Esophagus muscularis mucosa (tissue), 4 donors: ENCODE results near the gene LRRC27. TPM values are rescaled to one million over a fixed set of nuclear protein-coding genes. Genes with fewer than 3 reads are reported as not detected.
"Not testable (repeated sequence)": the region's sequence is repeated elsewhere in the genome, so short reads cannot be mapped to it uniquely, and the experiment has no call there.

ENCODE experiments used
- DNase-seq: peaks from one replicate; pipeline ENCODE4 v3.0.0-alpha.2; 2017; ENCODE audit errors: extremely low spot score
- H3K27ac ChIP-seq, 4 donors: fragments of 200-600 bp; sonication (generic); replicated peaks in 1 of 4; 1 replicate in 3 of 4; 2 replicates in 1 of 4; pipeline ENCODE4 v1.5.1; 2016 to 2019; ENCODE audit warnings: mild to moderate bottlenecking in 1 of 4
- H3K27me3 ChIP-seq, 4 donors: fragments of 200-600 bp; sonication (generic); one replicate each; pipeline versions ENCODE4 v1.5.1 to v1.6.0; 2016 to 2019
- H3K36me3 ChIP-seq, 4 donors: fragments of 200-600 bp; sonication (generic); one replicate each; pipeline ENCODE4 v1.5.1; 2016 to 2019
- H3K4me1 ChIP-seq, 4 donors: fragments of 200-600 bp; sonication (generic); one replicate each; pipeline ENCODE4 v1.5.1; 2016 to 2019
- H3K4me3 ChIP-seq, 4 donors: fragments of 200-600 bp; sonication (generic); 1 replicate in 2 of 4; 2 replicates in 2 of 4; pipeline ENCODE4 v1.5.1; 2016 to 2019; ENCODE audit warnings: mild to moderate bottlenecking in 4 of 4, moderate library complexity in 1 of 4
- H3K9me3 ChIP-seq, 4 donors: fragments of 200-600 bp; sonication (generic); 1 replicate in 3 of 4; 2 replicates in 1 of 4; pipeline ENCODE4 v1.5.1; 2016 to 2019
- CTCF ChIP-seq, 3 experiments: fragments of 200-600 bp in 2 of 3; fragments of 450-650 bp in 1 of 3; sonication (generic) in 2 of 3; IDR thresholded peaks; one replicate each; pipeline ENCODE4 v1.5.1; 2017 to 2019; ENCODE audit warnings: antibody characterized with exemption in 3 of 3, mild to moderate bottlenecking in 2 of 3, moderate library complexity in 1 of 3
- EP300 ChIP-seq: sonication (generic); formaldehyde crosslinking; IDR thresholded peaks from one replicate; pipeline ENCODE4 v1.6.1; 2017; ENCODE audit warnings: antibody characterized with exemption
- POLR2A ChIP-seq: fragments of 450-650 bp; IDR thresholded peaks from one replicate; pipeline ENCODE4 v1.6.1; 2017; ENCODE audit warnings: antibody characterized with exemption, moderate library complexity, mild to moderate bottlenecking, low read depth
- POLR2AphosphoS5 ChIP-seq, 2 donors: sonication (generic); formaldehyde crosslinking; IDR thresholded peaks; one replicate each; pipeline ENCODE4 v1.6.1; 2017; ENCODE audit warnings: antibody characterized with exemption in 2 of 2
- WGBS: methylation state at CpG from one replicate; pipeline ENCODE4 v1.1.5; 2018; 5-methylcytosine and 5-hydroxymethylcytosine counted together
- intact Hi-C: fragments of 100-400 bp; cut with DNase I; formaldehyde crosslinking; loops from one replicate; pipeline ENCODE4 v1.15.1; 2023
- total RNA-seq, 4 donors: library from RNA; depleted of rRNA; stranded (reverse); fragments of >200 nt; gene quantifications; one replicate each; pipeline versions ENCODE4 v1.1.0 to v1.2.1, GENCODE V29; 2016

The LRRC27 gene
- total RNA-seq, 4 donors from 2014 or later, result 5.8 to 19.1 (median 9.5) TPM

GRCh38 chr10:132293813-132294520, 38.0 kb upstream of the LRRC27 start:
- no peak overlapping the region for H3K4me3 ChIP-seq
- H3K4me1 ChIP-seq, result peaks cover 0 to 17% (median 15%) of the 10 kb centered on the region in 4 donors
- DNase-seq, result no peak
- no peaks in the 10 kb centered on the region for H3K27me3 ChIP-seq
- TF ChIP-seq POLR2AphosphoS5 (IDR thresholded peaks at IDR 0.05) (no peak), EP300 (no peak), CTCF (IDR thresholded peaks at IDR 0.05) (no peak), POLR2A (no peak)
- H3K27ac ChIP-seq, result peak overlapping the region in 2 of 4 donors; percentile 44 to 67
- H3K36me3 ChIP-seq, result no peaks in the 10 kb centered on the region
- 80% methylated on average over 25 of the region's 25 CpGs for WGBS
- intact Hi-C loops, result no loop called here
- peaks cover 0 to 7% (median 0%) of the 10 kb centered on the region in 4 donors for H3K9me3 ChIP-seq

GRCh38 chr10:132294561-132295318, 37.3 kb upstream of the LRRC27 start:
- DNase-seq, result no peak
- no peak for TF ChIP-seq POLR2AphosphoS5 (IDR thresholded peaks at IDR 0.05)
- TF ChIP-seq POLR2A, result no peak
- Histone ChIP-seq H3K9me3 (no peaks in the 10 kb centered on the region), H3K27me3 (no peaks in the 10 kb centered on the region), H3K4me3 (no peak overlapping the region), H3K36me3 (no peaks in the 10 kb centered on the region), H3K4me1 (peaks cover 0 to 17% (median 15%) of the 10 kb centered on the region in 4 donors), H3K27ac (no peak overlapping the region)
- WGBS, result 87% methylated on average over 13 of the region's 23 CpGs
- intact Hi-C loops, result no loop called here

- H3K4me3 ChIP-seq, H3K9me3 ChIP-seq, DNase-seq, H3K27me3 ChIP-seq, intact Hi-C loops, H3K36me3 ChIP-seq, H3K27ac ChIP-seq: not testable (repeated sequence)
- WGBS, result 97% methylated on average over 23 of the region's 23 CpGs
- peaks cover 0 to 17% (median 15%) of the 10 kb centered on the region in 4 donors for H3K4me1 ChIP-seq
These were observed 36.5 kb upstream of the LRRC27 start for GRCh38 chr10:132295481-132295880.

GRCh38 chr10:132296666-132297443, 35.1 kb upstream of the LRRC27 start:
- Histone ChIP-seq H3K9me3 (no peaks in the 10 kb centered on the region), H3K4me3 (no peak overlapping the region), H3K27me3 (no peaks in the 10 kb centered on the region), H3K4me1 (peaks cover 0 to 17% (median 15%) of the 10 kb centered on the region in 4 donors), H3K27ac (no peak overlapping the region), H3K36me3 (no peaks in the 10 kb centered on the region)
- no peak for DNase-seq
- TF ChIP-seq POLR2AphosphoS5 (IDR thresholded peaks at IDR 0.05), result no peak
- TF ChIP-seq POLR2A, result no peak
- TF ChIP-seq CTCF (IDR thresholded peaks at IDR 0.05), result no peak
- no peak for TF ChIP-seq EP300
- 99% methylated on average over 12 of the region's 28 CpGs for WGBS
- intact Hi-C loops, result no loop called here

GRCh38 chr10:132297526-132297925, 34.5 kb upstream of the LRRC27 start:
- DNase-seq, result no peak
- WGBS, result 48% methylated on average over 9 of the region's 9 CpGs
- TF ChIP-seq POLR2AphosphoS5 (IDR thresholded peaks at IDR 0.05), result no peak
- no peak for TF ChIP-seq POLR2A
- TF ChIP-seq EP300, result no peak
- TF ChIP-seq CTCF (IDR thresholded peaks at IDR 0.05), result no peak
- Histone ChIP-seq H3K36me3 (no peaks in the 10 kb centered on the region), H3K4me3 (no peak overlapping the region), H3K27ac (no peak overlapping the region), H3K4me1 (peaks cover 0 to 17% (median 15%) of the 10 kb centered on the region in 4 donors), H3K27me3 (no peaks in the 10 kb centered on the region), H3K9me3 (no peaks in the 10 kb centered on the region)
- intact Hi-C loops, result no loop called here
